ENCODE measurements around the gene SERPING1. TPM values are rescaled to one million over a fixed set of nuclear protein-coding genes. Genes with fewer than 3 reads are reported as not detected.
A peak's percentile ranks its signal among the peaks of the same experiment; 100 is the strongest.

Gene SERPING1
- total and polyA plus RNA-seq, 2 of the 13 experiments (the other 11 are each of a cell fraction or from before 2014, with no cell fraction given) = 2.0 to 10.4 TPM

GRCh38 chr11:57647960-57648800 lies 50.7 kb downstream of the SERPING1 start:
- Histone ChIP-seq H3K4me3 (replicated peaks in 1 of 3; ENCODE audit: insufficient read depth in 1 of 3, low read depth in 2 of 3, low read length in 3 of 3) (no peak overlapping the region), H3K27ac (ENCODE audit: extremely low read length, insufficient read depth, low read length) (no peak overlapping the region), H3K9me3 (ENCODE audit: low read length) (no peaks in the 10 kb centered on the region), H4K20me1 (ENCODE audit: insufficient read depth, low read length) (no peaks in the 10 kb centered on the region), H3K27me3 (ENCODE audit: control insufficient read depth in 1 of 2, insufficient read depth in 2 of 2, low read length in 2 of 2) (peaks cover 9 to 46% of the 10 kb centered on the region in 2 experiments), H2AFZ (ENCODE audit: low read length) (no peak overlapping the region), H3K9ac (ENCODE audit: insufficient read depth, low read depth, low read length) (no peak overlapping the region), H3K4me1 (ENCODE audit: insufficient read depth, low read length) (peaks cover 22% of the 10 kb centered on the region), H3K4me2 (ENCODE audit: low read depth, low read length) (no peak overlapping the region), H3K36me3 (replicated peaks in 1 of 2; ENCODE audit: control insufficient read depth in 1 of 2, insufficient read depth in 2 of 2, low read length in 2 of 2) (no peaks in the 10 kb centered on the region), H3K79me2 (ENCODE audit: insufficient read depth, low read length) (no peaks in the 10 kb centered on the region)
- 4% methylated on average over 3 of the region's 13 CpGs for WGBS (ENCODE audit: low lambda C conversion rate)
- in situ Hi-C loops (cut with HindIII; ENCODE audit: extremely low pct_ligation_motif_present, low pct_unique_long_range_greater_than_20kb) (loop anchor here (10.0 kb wide), 1 partner anchor 193 kb away; no protein-coding TSS in a partner anchor), intact Hi-C loops (cut with micrococcal nuclease; ENCODE audit: unreplicated experiment) (no loop called here)
- DNase-seq (ENCODE audit: low spot score) (no peak), FAIRE-seq (no peak), ATAC-seq (peak; percentile 13; the same call in 2 of the 3 replicates)
- TF ChIP-seq SAP130 (CRISPR knock-in tag; IDR thresholded peaks at IDR 0.05; ENCODE audit: low read depth) (no peak), THAP9 (CRISPR knock-in tag; IDR thresholded peaks at IDR 0.05; ENCODE audit: borderline replicate concordance) (no peak), IKZF4 (CRISPR knock-in tag; IDR thresholded peaks at IDR 0.05; ENCODE audit: borderline replicate concordance, low read depth, not compliant biosample characterization) (no peak), GMEB2 (CRISPR knock-in tag; IDR thresholded peaks at IDR 0.05; ENCODE audit: low read depth) (no peak), GATAD2A (CRISPR knock-in tag; IDR thresholded peaks at IDR 0.05) (no peak), TP53 (CRISPR knock-in tag; conservative IDR thresholded peaks at IDR 0.05) (no peak), ZBTB20 (CRISPR knock-in tag; IDR thresholded peaks at IDR 0.05; ENCODE audit: borderline replicate concordance, low read depth) (no peak)
- ChIA-PET CTCF (ENCODE audit: low intra/inter-chr PET ratio, low total read pairs) (no interaction called here), POLR2A (interaction anchor here (1.4 kb wide), 1 partner anchor 8 kb away, joined by 3 read pairs; no protein-coding TSS in a partner anchor)
- no TSS peak for BruUV-seq (replicated peaks)
